Measurements from ENCODE around the gene PTPRQ.

- no peak for TF ChIP-seq CTCF (IDR thresholded peaks at IDR 0.05 in 8 of 11, conservative IDR thresholded peaks at IDR 0.05 in 3 of 11)
- no peak for TF ChIP-seq POLR2A (IDR thresholded peaks at IDR 0.05)
- no peak for TF ChIP-seq POLR2AphosphoS5 (IDR thresholded peaks at IDR 0.05)
Measured at GRCh38 chr12:80713419-80713818, 269.4 kb downstream of the PTPRQ start.

All from spleen (tissue), 7 donors.